A549 (cell line): ENCODE measurements around the gene PAK2.

ENCODE experiments used
- BCL3 ChIP-seq: fragments of >200 bp; sonication (Bioruptor Twin); formaldehyde crosslinking; IDR thresholded peaks from 3 replicates; pipeline ENCODE4 v1.6.1; 2016
- CEBPB ChIP-seq, 2 experiments: fragments of >200 bp in 1 of 2; sonication (Bioruptor Twin) in 1 of 2; formaldehyde crosslinking in 1 of 2; IDR thresholded peaks; 2 replicates each; pipeline ENCODE4 v1.6.1; 2012 to 2016
- CTCF ChIP-seq: fragments of >200 bp; sonication (Bioruptor Twin); formaldehyde crosslinking; IDR thresholded peaks from 3 replicates; pipeline ENCODE4 v1.5.1; 2016
- EHMT2 ChIP-seq: fragments of 200-600 bp; sonication (generic); IDR thresholded peaks from 2 replicates; pipeline ENCODE4 v1.6.1; 2016; ENCODE audit warnings: antibody characterized with exemption, low read depth, mild to moderate bottlenecking, moderate library complexity
- ESRRA ChIP-seq: fragments of 150-350 bp; IDR thresholded peaks from 2 replicates; pipeline ENCODE4 v1.6.1; 2014; ENCODE audit warnings: mild to moderate bottlenecking, low read length, borderline replicate concordance
- HDAC2 ChIP-seq: fragments of 200-600 bp; sonication (generic); IDR thresholded peaks from 2 replicates; pipeline ENCODE4 v1.6.1; 2016
- MYC ChIP-seq: IDR thresholded peaks from 2 replicates; pipeline ENCODE4 v1.6.1; 2012; ENCODE audit warnings: mild to moderate bottlenecking, inconsistent platforms, low read length, improper control_type of control experiment, borderline replicate concordance
- NR3C1 ChIP-seq: fragments of >200 bp; sonication (Bioruptor Twin); formaldehyde crosslinking; IDR thresholded peaks from 3 replicates; pipeline ENCODE4 v1.6.1; 2017
- POLR2A ChIP-seq: IDR thresholded peaks from 2 replicates; pipeline ENCODE4 v1.6.1; 2012; ENCODE audit warnings: mild to moderate bottlenecking, low read length

GRCh38 chr3:196689941-196690660 is 49.6 kb upstream of the PAK2 start:
- TF ChIP-seq MYC (no peak), CTCF (no peak), EHMT2 (no peak), ESRRA (no peak), CEBPB (IDR thresholded peaks at IDR 0.05) (no peak), HDAC2 (no peak), POLR2A (no peak), NR3C1 (no peak), BCL3 (no peak)
